GM18511 (cell line): ENCODE results near the gene MPRIP.
"Not testable (repeated sequence)": the region's sequence is repeated elsewhere in the genome, so short reads cannot be mapped to it uniquely, and the experiment has no call there.

Experiments
- ATAC-seq: cut with Tn5 transposase; IDR thresholded peaks from one replicate; pipeline ENCODE4 v1.9.1; 2021; ENCODE audit warnings: mild to moderate bottlenecking, moderate library complexity; ENCODE audit not compliant: unreplicated experiment

Gene MPRIP

GRCh38 chr17:17158506-17158905 lies 116.2 kb downstream of the MPRIP start:
- not testable (repeated sequence) for ATAC-seq

- no peak for ATAC-seq
Observed at GRCh38 chr17:17159571-17159970, 117.3 kb downstream of the MPRIP start.

GRCh38 chr17:17161121-17161520 lies 118.9 kb downstream of the MPRIP start:
- ATAC-seq = no peak

GRCh38 chr17:17161759-17162158 lies 119.5 kb downstream of the MPRIP start:
- no peak for ATAC-seq

GRCh38 chr17:17164156-17164555 lies 121.9 kb downstream of the MPRIP start:
- no peak for ATAC-seq

GRCh38 chr17:17164676-17165075 lies 122.4 kb downstream of the MPRIP start:
- no peak for ATAC-seq

- no peak for ATAC-seq
Observed at GRCh38 chr17:17165666-17166308, 123.5 kb downstream of the MPRIP start.

GRCh38 chr17:17166446-17166845 lies 124.2 kb downstream of the MPRIP start:
- ATAC-seq = no peak

GRCh38 chr17:17167356-17167755 lies 125.1 kb downstream of the MPRIP start:
- ATAC-seq = no peak

GRCh38 chr17:17167986-17168385 lies 125.7 kb downstream of the MPRIP start:
- ATAC-seq = no peak

- ATAC-seq = no peak
Observed at GRCh38 chr17:17168401-17168800, 126.1 kb downstream of the MPRIP start.

GRCh38 chr17:17169396-17169795 lies 127.1 kb downstream of the MPRIP start:
- no peak for ATAC-seq

GRCh38 chr17:17170346-17170985 lies 128.2 kb downstream of the MPRIP start:
- no peak for ATAC-seq

- no peak for ATAC-seq
Observed at GRCh38 chr17:17171186-17171585, 128.9 kb downstream of the MPRIP start.

GRCh38 chr17:17172001-17172939 lies 130.0 kb downstream of the MPRIP start:
- ATAC-seq = no peak

- no peak for ATAC-seq
Observed at GRCh38 chr17:17172990-17173389, 130.7 kb downstream of the MPRIP start.

GRCh38 chr17:17173921-17174320 lies 131.7 kb downstream of the MPRIP start:
- no peak for ATAC-seq

- ATAC-seq = no peak
Observed at GRCh38 chr17:17175340-17175739, 133.1 kb downstream of the MPRIP start.

GRCh38 chr17:17175917-17176316 lies 133.7 kb downstream of the MPRIP start:
- no peak for ATAC-seq

- no peak for ATAC-seq
Observed at GRCh38 chr17:17176341-17176740, 134.1 kb downstream of the MPRIP start.

GRCh38 chr17:17177176-17177575 lies 134.9 kb downstream of the MPRIP start:
- no peak for ATAC-seq

- ATAC-seq = peak; percentile 66
Observed at GRCh38 chr17:17179371-17179827, 137.1 kb downstream of the MPRIP start.
